HepG2 (cell line): Measurements from ENCODE around the gene GNMT. TPM values are rescaled to one million over a fixed set of nuclear protein-coding genes. Genes with fewer than 3 reads are reported as not detected.
A peak's percentile ranks its signal among the peaks of the same experiment; 100 is the strongest.

Source experiments
- GABPB1 ChIP-seq: IDR thresholded peaks from 2 replicates; pipeline ENCODE4 v1.6.1; 2016; ENCODE audit warnings: mild to moderate bottlenecking, missing genetic modification reagents, moderate library complexity, missing compliant biosample characterization
- HCFC1 ChIP-seq: fragments of 150-350 bp; IDR thresholded peaks from 2 replicates; pipeline ENCODE4 v1.6.1; 2014; ENCODE audit warnings: low read depth, low read length
- MAF1 ChIP-seq: sonication (generic); formaldehyde crosslinking; IDR thresholded peaks from 2 replicates; pipeline ENCODE4 v1.5.0; 2020; ENCODE audit warnings: missing genetic modification reagents, borderline replicate concordance
- MLLT10 ChIP-seq: sonication (generic); formaldehyde crosslinking; IDR thresholded peaks from 2 replicates; pipeline ENCODE4 v1.4.0; 2020; ENCODE audit warnings: missing genetic modification reagents
- SETDB1 ChIP-seq: sonication (generic); formaldehyde crosslinking; IDR thresholded peaks from 2 replicates; pipeline ENCODE4 v1.5.1; 2020; ENCODE audit warnings: missing genetic modification reagents, mild to moderate bottlenecking, borderline replicate concordance
- SNAPC2 ChIP-seq: sonication (generic); formaldehyde crosslinking; IDR thresholded peaks from 2 replicates; pipeline ENCODE4 v1.8.1; 2022; ENCODE audit warnings: mild to moderate bottlenecking, missing genetic modification reagents
- TGIF2 ChIP-seq: IDR thresholded peaks from 2 replicates; pipeline ENCODE4 v1.6.1; 2016; ENCODE audit warnings: control low read depth, missing compliant biosample characterization
- TMF1 ChIP-seq: sonication (generic); formaldehyde crosslinking; IDR thresholded peaks from 2 replicates; pipeline ENCODE4 v1.8.1; 2022; ENCODE audit warnings: low read depth, missing genetic modification reagents
- ZNF205 ChIP-seq: IDR thresholded peaks from 2 replicates; pipeline ENCODE4 v1.6.1; 2018; ENCODE audit warnings: missing biosample characterization, missing genetic modification reagents
- ZNF318 ChIP-seq: sonication (generic); formaldehyde crosslinking; IDR thresholded peaks from 2 replicates; pipeline ENCODE4 v1.4.0; 2020; ENCODE audit warnings: mild to moderate bottlenecking, missing genetic modification reagents
- ZNF83 ChIP-seq: sonication (generic); formaldehyde crosslinking; IDR thresholded peaks from 2 replicates; pipeline ENCODE4 v1.4.0; 2020; ENCODE audit warnings: missing genetic modification reagents, mild to moderate bottlenecking, borderline replicate concordance
- polyA plus RNA-seq, 8 experiments: library from polyadenylated mRNA; depleted of rRNA in 3 of 8; stranded (reverse) in 7 of 8; unstranded in 1 of 8; fragments of >200 nt; fragmentation: Illumina TruSeq in 4 of 8; extraction: Trizol in 4 of 8; gene quantifications; 2 replicates each; pipeline versions ENCODE4 v1.2.1 to v1.2.3, GENCODE V29; 2011 to 2016; ENCODE audit warnings: low read depth in 4 of 8, missing spikeins in 1 of 8, mixed read lengths in 1 of 8; ENCODE audit not compliant: insufficient read depth in 1 of 8
- total RNA-seq, 5 experiments: library from RNA; depleted of rRNA; stranded (reverse); fragments of >200 nt; fragmentation: Illumina TruSeq; extraction: Trizol; gene quantifications; 2 replicates each; pipeline ENCODE4 v1.2.3, GENCODE V29; 2016; ENCODE audit warnings: low read depth in 1 of 5
- TF ChIP-seq, protein P1 (sequence below): sonication (generic); formaldehyde crosslinking; IDR thresholded peaks from 2 replicates; pipeline ENCODE4 v1.5.0; 2020; ENCODE audit warnings: mild to moderate bottlenecking, missing genetic modification reagents
- TF ChIP-seq, protein P2 (sequence below): IDR thresholded peaks from 2 replicates; pipeline ENCODE4 v1.6.1; 2016; ENCODE audit warnings: low read depth, missing genetic modification reagents, missing compliant biosample characterization

The GNMT gene
- total and polyA plus RNA-seq, 2 of the 13 experiments (the other 11 are each of a cell fraction or from before 2014, with no cell fraction given): 2.8 to 7.0 TPM

DNA sequence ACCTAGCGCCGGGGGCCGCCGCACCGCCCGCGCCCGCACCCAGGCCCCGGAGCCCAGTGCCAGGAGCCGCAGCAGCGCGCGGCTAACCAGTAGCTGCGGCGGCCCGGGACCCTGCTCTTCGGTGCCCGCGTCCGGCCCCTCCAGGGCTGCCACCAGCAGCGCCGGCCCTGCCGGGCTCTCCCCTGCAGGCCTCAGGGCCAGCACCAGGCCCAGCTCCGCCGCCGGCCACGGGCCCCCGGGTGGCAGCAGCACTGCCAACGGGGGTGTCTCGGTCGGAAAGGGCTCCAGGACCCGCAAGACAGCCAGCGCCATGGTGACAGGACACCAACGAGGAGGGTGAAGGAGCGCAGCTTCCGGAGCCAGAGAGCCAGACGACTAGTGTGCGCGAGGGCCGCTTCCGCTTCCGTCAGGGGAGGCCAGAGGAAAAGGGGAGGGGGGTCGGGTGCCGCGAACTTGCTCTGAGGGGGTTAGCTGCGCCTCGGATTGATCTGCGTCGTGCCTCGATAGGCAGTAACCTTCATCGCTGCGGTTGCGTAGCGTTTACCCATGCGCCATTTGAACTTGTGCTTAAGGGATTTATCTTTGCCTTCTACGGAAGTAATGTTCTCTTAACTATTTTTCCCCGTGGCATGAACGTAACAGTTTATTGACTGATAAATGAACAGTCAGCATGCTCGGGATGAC lies 18.4 kb downstream of the GNMT start, which contains the start of gene PEX6 (continued):
- TF ChIP-seq HCFC1 (peak; percentile 48), ZNF83 (no peak), MAF1 (CRISPR knock-in tag) (no peak), GABPB1 (CRISPR knock-in tag) (peak; percentile 95), TGIF2 (CRISPR knock-in tag) (peak; percentile 84), ZNF205 (peak; percentile 86), TMF1 (CRISPR knock-in tag) (no peak), SETDB1 (CRISPR knock-in tag) (no peak), SNAPC2 (CRISPR knock-in tag) (no peak), ZNF318 (CRISPR knock-in tag) (peak; percentile 29; the same call in 1 of the 2 replicates), MLLT10 (CRISPR knock-in tag) (no peak)
- TF ChIP-seq, protein P1, sequence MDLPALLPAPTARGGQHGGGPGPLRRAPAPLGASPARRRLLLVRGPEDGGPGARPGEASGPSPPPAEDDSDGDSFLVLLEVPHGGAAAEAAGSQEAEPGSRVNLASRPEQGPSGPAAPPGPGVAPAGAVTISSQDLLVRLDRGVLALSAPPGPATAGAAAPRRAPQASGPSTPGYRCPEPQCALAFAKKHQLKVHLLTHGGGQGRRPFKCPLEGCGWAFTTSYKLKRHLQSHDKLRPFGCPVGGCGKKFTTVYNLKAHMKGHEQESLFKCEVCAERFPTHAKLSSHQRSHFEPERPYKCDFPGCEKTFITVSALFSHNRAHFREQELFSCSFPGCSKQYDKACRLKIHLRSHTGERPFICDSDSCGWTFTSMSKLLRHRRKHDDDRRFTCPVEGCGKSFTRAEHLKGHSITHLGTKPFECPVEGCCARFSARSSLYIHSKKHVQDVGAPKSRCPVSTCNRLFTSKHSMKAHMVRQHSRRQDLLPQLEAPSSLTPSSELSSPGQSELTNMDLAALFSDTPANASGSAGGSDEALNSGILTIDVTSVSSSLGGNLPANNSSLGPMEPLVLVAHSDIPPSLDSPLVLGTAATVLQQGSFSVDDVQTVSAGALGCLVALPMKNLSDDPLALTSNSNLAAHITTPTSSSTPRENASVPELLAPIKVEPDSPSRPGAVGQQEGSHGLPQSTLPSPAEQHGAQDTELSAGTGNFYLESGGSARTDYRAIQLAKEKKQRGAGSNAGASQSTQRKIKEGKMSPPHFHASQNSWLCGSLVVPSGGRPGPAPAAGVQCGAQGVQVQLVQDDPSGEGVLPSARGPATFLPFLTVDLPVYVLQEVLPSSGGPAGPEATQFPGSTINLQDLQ (CRISPR knock-in tag): 0 out of 2 replicates have a peak, but pooled peaks have one; percentile 66
- TF ChIP-seq, protein P2, sequence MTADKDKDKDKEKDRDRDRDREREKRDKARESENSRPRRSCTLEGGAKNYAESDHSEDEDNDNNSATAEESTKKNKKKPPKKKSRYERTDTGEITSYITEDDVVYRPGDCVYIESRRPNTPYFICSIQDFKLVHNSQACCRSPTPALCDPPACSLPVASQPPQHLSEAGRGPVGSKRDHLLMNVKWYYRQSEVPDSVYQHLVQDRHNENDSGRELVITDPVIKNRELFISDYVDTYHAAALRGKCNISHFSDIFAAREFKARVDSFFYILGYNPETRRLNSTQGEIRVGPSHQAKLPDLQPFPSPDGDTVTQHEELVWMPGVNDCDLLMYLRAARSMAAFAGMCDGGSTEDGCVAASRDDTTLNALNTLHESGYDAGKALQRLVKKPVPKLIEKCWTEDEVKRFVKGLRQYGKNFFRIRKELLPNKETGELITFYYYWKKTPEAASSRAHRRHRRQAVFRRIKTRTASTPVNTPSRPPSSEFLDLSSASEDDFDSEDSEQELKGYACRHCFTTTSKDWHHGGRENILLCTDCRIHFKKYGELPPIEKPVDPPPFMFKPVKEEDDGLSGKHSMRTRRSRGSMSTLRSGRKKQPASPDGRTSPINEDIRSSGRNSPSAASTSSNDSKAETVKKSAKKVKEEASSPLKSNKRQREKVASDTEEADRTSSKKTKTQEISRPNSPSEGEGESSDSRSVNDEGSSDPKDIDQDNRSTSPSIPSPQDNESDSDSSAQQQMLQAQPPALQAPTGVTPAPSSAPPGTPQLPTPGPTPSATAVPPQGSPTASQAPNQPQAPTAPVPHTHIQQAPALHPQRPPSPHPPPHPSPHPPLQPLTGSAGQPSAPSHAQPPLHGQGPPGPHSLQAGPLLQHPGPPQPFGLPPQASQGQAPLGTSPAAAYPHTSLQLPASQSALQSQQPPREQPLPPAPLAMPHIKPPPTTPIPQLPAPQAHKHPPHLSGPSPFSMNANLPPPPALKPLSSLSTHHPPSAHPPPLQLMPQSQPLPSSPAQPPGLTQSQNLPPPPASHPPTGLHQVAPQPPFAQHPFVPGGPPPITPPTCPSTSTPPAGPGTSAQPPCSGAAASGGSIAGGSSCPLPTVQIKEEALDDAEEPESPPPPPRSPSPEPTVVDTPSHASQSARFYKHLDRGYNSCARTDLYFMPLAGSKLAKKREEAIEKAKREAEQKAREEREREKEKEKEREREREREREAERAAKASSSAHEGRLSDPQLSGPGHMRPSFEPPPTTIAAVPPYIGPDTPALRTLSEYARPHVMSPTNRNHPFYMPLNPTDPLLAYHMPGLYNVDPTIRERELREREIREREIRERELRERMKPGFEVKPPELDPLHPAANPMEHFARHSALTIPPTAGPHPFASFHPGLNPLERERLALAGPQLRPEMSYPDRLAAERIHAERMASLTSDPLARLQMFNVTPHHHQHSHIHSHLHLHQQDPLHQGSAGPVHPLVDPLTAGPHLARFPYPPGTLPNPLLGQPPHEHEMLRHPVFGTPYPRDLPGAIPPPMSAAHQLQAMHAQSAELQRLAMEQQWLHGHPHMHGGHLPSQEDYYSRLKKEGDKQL (CRISPR knock-in tag): no peak
